Activated CD4-positive, alpha-beta memory T cell treated with anti-CD3 and anti-CD28 coated beads for 36 hours (primary cell): ENCODE results near the gene ACTRT2. TPM values are rescaled to one million over a fixed set of nuclear protein-coding genes. Genes with fewer than 3 reads are reported as not detected.

ENCODE experiments used
- CTCF ChIA-PET: fragments of 350-600 bp; sonication (Branson Sonifier 250); formaldehyde crosslinking; loops from one replicate; lab custom pipeline; 2021; ENCODE audit warnings: antibody characterized with exemption, inconsistent platforms; lab: Charles Lee
- POLR2A ChIA-PET: fragments of 350-600 bp; sonication (Branson Sonifier 250); formaldehyde crosslinking; loops from one replicate; lab custom pipeline; 2021; ENCODE audit warnings: antibody characterized with exemption; lab: Charles Lee
- DNase-seq: peaks from one replicate; pipeline ENCODE4 v3.0.0-alpha.2; 2020
- H3K27ac Mint-ChIP-seq: one replicate; pipeline ENCODE4 v1.8.0; 2021; ENCODE audit warnings: mixed read lengths
- H3K27me3 Mint-ChIP-seq: one replicate; pipeline ENCODE4 v1.8.0; 2021; ENCODE audit warnings: mixed read lengths
- H3K36me3 Mint-ChIP-seq: one replicate; pipeline ENCODE4 v1.8.0; 2021; ENCODE audit warnings: mixed read lengths
- H3K4me1 Mint-ChIP-seq: one replicate; pipeline ENCODE4 v1.8.0; 2021; ENCODE audit warnings: low read depth, mixed read lengths
- H3K4me3 Mint-ChIP-seq: one replicate; pipeline ENCODE4 v1.8.0; 2021; ENCODE audit warnings: mild to moderate bottlenecking, mixed read lengths
- H3K9me3 Mint-ChIP-seq: one replicate; pipeline ENCODE4 v1.8.0; 2021; ENCODE audit warnings: mixed read lengths
- intact Hi-C: fragments of 100-400 bp; cut with micrococcal nuclease; formaldehyde crosslinking; loops from one replicate; pipeline ENCODE4 v1.15.1; 2023
- total RNA-seq, 2 experiments: library from RNA; stranded (reverse); gene quantifications; one replicate each; pipeline ENCODE4 v1.2.3, GENCODE V29; 2021

Gene ACTRT2
- total RNA-seq, 2 experiments from 2014 or later: not detected

DNA sequence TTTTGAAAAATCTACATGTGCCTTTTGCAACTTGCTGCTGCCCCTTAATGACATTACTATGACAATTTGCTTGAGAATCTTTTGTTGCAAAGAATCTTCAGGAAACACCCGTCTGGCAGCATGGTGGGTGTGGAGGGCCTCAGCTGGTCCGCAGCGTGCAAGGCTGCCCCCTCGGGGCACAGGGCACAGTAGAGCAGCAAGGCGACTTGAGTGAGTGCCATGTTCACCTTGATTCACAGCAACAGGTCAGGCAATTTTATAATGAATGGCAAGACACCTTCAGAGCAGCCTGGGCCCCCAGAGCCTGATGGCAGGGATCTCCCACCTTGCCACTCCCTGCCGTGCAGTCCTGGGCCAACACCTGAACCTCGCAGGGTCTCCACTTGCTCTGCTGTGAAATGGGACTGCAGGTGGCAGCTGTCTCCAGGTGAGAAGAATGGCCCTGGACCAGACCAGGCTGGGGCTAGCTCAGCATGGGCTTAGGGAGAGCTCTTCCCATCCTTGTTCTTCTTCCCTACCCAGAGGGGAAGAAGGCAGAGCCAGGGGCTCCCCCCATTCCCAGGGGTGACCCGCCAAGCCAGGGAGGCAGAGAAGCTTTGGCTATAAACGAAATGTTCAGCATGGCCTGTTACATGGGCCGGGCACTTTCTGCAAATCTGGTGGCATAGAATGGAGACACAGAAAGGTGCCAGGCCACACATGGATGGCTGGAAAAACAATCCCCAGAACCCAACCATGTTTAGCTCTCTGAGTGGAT lies 34.5 kb upstream of the ACTRT2 start:
- peaks cover 5% of the 10 kb centered on the region for H3K27me3 Mint-ChIP-seq
- H3K4me1 Mint-ChIP-seq: no peaks in the 10 kb centered on the region
- intact Hi-C loops: no loop called here
- POLR2A ChIA-PET: no interaction called here
- no peaks in the 10 kb centered on the region for H3K36me3 Mint-ChIP-seq
- H3K4me3 Mint-ChIP-seq: no peak overlapping the region
- H3K9me3 Mint-ChIP-seq: no peaks in the 10 kb centered on the region
- CTCF ChIA-PET: interaction anchor here (0.6 kb wide), 1 partner anchor 1370 kb away, joined by 3 read pairs; no protein-coding TSS in a partner anchor
- no peak for DNase-seq
- no peak overlapping the region for H3K27ac Mint-ChIP-seq

DNA sequence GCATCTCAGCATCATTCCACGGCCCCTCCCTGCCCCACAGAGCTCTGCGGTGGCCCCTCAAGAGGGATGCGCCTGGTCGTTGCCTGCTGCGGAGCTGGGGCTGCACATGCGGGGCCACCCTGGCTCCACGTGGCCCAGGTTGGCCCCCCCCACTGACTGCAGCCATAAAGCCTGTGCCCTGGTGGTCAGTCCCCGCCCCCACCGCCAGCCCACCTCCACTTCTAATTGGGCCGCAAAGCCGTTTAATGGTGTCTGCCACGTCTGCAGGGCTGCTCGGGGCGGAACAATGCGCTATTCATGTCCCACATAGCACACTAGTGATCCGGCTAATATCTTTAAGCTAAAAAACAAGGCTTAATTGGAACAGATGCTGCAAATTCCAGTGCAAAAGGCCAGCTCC lies 33.5 kb upstream of the ACTRT2 start:
- peaks cover 3% of the 10 kb centered on the region for H3K9me3 Mint-ChIP-seq
- intact Hi-C loops: no loop called here
- H3K4me3 Mint-ChIP-seq: no peak overlapping the region
- DNase-seq: no peak
- H3K4me1 Mint-ChIP-seq: no peaks in the 10 kb centered on the region
- ChIA-PET POLR2A (no interaction called here), CTCF (interaction anchor here (0.6 kb wide), 1 partner anchor 1369 kb away, joined by 3 read pairs; no protein-coding TSS in a partner anchor)
- peaks cover 5% of the 10 kb centered on the region for H3K27me3 Mint-ChIP-seq
- H3K27ac Mint-ChIP-seq: no peak overlapping the region
- no peaks in the 10 kb centered on the region for H3K36me3 Mint-ChIP-seq

DNA sequence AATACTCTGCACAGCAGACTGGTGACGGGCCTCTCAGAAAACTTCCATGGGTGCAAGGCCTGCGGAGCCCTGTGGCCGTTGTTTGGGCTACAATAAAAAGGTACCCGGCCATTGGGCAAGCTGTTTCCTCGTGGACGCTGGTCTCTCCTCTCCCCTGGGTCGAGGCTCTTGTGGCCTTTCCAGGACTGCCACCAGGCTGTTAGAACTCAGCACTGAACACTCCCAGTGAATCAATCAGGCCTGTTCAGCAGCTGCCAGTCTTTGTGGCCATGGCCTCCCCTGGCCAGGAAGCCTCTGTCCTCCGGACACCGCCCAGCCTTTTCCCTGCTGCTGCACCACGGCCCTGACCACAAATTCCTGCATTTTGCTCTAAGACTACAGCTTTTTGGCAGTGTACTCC lies 33.0 kb upstream of the ACTRT2 start:
- POLR2A ChIA-PET: no interaction called here
- Mint-ChIP-seq H3K27me3 (peaks cover 5% of the 10 kb centered on the region), H3K4me1 (no peaks in the 10 kb centered on the region), H3K36me3 (no peaks in the 10 kb centered on the region), H3K27ac (no peak overlapping the region), H3K4me3 (no peak overlapping the region), H3K9me3 (peaks cover 8% of the 10 kb centered on the region)
- DNase-seq: no peak
- intact Hi-C loops: no loop called here
- CTCF ChIA-PET: no interaction called here

DNA sequence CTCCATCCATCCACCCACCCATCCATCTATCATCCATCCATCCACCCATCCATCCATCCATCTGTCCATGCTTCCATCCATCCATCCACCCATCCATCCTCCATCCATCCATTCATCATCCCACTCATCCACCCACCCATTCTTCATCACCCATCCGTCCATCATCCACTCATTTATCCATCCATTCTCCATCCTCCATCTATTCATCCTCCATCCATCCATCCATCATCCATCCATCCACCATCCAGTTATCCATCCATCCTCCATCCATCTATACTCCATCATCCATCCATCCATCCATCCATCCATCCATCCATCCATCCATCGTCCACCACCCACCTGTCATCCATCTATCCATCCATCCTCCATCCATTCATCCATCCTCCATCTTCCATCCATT lies 32.1 kb upstream of the ACTRT2 start:
- no peaks in the 10 kb centered on the region for H3K36me3 Mint-ChIP-seq
- intact Hi-C loops: no loop called here
- peaks cover 5% of the 10 kb centered on the region for H3K27me3 Mint-ChIP-seq
- DNase-seq: no peak
- ChIA-PET CTCF (no interaction called here), POLR2A (no interaction called here)
- H3K4me3 Mint-ChIP-seq: no peak overlapping the region
- H3K4me1 Mint-ChIP-seq: no peaks in the 10 kb centered on the region
- no peak overlapping the region for H3K27ac Mint-ChIP-seq
- peaks cover 15% of the 10 kb centered on the region for H3K9me3 Mint-ChIP-seq

DNA sequence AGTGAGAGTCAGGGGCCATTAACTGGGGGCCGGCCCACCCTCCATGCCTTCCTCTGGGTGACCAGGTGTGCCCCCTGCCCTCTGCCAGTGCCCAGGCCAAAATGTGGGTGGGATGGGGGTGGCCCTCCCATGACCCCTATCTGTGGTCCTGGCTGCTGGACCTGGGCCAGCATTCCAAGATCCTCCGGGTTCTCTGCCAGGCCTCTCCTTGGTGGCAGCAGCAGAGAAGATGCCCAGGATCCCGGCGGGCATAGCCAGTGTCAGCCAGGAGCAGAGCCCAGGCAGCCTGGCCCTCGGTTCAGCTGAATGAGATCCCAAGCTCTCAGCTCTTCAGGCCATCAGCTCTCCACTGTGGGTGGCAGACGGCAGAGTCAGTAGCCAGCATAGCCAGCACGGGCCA lies 31.3 kb upstream of the ACTRT2 start:
- H3K4me3 Mint-ChIP-seq: no peak overlapping the region
- peaks cover 20% of the 10 kb centered on the region for H3K9me3 Mint-ChIP-seq
- intact Hi-C loops: no loop called here
- H3K27me3 Mint-ChIP-seq: peaks cover 5% of the 10 kb centered on the region
- POLR2A ChIA-PET: no interaction called here
- CTCF ChIA-PET: no interaction called here
- no peaks in the 10 kb centered on the region for H3K4me1 Mint-ChIP-seq
- DNase-seq: no peak
- no peak overlapping the region for H3K27ac Mint-ChIP-seq
- no peaks in the 10 kb centered on the region for H3K36me3 Mint-ChIP-seq

DNA sequence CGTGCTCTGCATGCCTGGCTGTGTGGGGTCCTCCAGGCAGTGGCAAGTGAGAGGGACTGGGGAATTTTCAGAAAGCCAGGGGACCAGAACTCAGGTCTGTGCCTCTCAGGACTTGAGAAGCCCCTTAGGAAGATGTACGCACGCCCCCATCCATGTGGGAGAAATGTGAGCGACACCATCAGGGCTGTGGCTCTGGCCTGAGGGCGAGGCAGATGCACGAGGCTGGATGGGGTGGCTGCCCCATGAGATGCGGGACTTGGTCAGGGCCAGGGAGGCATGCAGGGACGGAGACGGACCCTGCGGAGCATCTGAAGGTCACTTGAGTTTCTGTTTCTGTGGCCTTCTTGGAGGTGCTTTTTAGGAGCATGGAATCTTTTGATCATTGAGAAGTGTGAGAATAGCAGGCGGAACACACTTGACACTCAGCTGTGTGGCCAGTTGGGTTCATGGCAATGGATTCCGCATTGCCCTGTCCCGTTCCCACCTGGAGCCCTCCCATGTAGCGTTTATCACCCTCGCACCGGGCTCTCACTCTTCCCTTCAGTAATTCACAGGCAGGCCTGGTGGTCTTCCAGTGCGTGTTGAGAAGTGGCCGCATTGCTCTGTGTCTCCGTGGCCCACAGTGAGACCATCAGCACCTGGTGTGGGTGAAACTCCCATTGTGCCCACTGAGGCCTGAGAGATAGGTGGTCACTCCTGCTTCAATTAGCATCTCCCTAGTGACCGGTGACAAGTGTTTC lies 30.7 kb upstream of the ACTRT2 start:
- Mint-ChIP-seq H3K4me3 (no peak overlapping the region), H3K4me1 (no peaks in the 10 kb centered on the region), H3K27me3 (peaks cover 5% of the 10 kb centered on the region), H3K36me3 (no peaks in the 10 kb centered on the region), H3K9me3 (peaks cover 20% of the 10 kb centered on the region), H3K27ac (no peak overlapping the region)
- ChIA-PET CTCF (no interaction called here), POLR2A (no interaction called here)
- DNase-seq: no peak
- intact Hi-C loops: no loop called here

DNA sequence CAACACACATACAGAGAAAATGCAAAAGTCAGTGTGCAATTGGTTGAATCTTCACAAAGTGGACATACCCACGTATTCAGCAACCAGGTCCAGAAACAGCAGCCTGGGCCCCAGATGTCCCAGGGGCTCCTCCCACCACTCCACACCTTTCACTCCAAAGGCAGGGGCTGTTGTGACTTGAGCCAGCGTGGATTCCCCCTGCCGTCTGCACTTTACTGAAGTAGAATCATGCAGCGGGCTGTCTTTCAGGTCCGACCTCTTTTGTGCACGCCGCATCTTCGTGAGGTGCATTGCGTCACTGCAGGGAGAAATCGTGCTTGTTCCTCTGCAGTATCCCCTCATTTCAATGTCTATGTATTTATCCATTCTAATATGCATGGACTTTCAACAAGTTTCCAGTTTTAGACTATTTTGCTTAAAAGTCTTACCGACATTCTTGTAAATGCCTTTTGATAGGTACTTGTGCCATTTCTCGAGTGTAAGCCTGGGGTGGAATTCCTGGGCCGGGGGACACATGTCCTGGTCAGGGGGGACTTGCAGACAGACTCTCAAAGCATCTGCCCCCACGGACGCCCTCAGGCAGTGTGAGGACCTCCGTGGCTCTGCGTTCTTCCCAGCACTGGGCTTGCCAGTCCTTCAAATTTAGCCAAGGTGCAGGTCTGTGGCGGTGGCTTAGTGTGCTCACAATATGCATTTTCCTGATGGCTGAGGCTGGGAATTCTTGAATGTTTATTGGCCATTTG lies 29.3 kb upstream of the ACTRT2 start:
- intact Hi-C loops: no loop called here
- H3K27ac Mint-ChIP-seq: no peak overlapping the region
- H3K36me3 Mint-ChIP-seq: no peaks in the 10 kb centered on the region
- H3K4me1 Mint-ChIP-seq: no peaks in the 10 kb centered on the region
- no peak overlapping the region for H3K4me3 Mint-ChIP-seq
- POLR2A ChIA-PET: no interaction called here
- CTCF ChIA-PET: no interaction called here
- no peak for DNase-seq
- H3K27me3 Mint-ChIP-seq: peaks cover 3% of the 10 kb centered on the region
- H3K9me3 Mint-ChIP-seq: peaks cover 24% of the 10 kb centered on the region

DNA sequence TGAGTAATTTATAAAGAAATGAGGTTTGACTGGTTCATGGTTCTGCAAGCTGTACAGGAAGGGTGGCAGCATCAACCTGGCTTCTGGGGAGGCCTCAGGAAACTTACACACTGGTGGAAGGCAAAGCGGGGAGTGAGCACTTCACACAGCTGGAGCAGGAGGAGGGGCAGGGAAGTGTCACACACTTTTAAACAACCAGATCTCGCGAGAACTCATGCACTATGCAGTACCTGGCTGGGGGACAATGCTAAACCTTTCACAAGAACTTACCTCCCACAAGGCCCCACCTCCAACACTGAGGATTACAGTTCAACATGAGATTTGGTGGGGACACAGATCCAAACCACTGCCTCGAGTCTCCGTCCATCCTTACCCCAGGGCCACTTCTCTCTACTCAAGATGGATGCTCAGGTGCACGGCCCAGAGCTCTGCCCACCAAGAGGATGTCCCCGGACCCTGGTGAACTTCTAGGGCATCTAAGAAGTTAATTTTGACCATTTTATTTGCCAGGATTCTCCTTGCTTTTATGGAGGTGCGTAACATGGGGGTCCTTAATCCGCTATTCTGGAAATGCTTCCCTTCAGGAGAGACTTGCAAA lies 22.7 kb upstream of the ACTRT2 start:
- POLR2A ChIA-PET: no interaction called here
- no peaks in the 10 kb centered on the region for H3K36me3 Mint-ChIP-seq
- CTCF ChIA-PET: no interaction called here
- no peak overlapping the region for H3K27ac Mint-ChIP-seq
- H3K4me3 Mint-ChIP-seq: no peak overlapping the region
- intact Hi-C loops: no loop called here
- H3K27me3 Mint-ChIP-seq: peaks cover 12% of the 10 kb centered on the region
- H3K9me3 Mint-ChIP-seq: peaks cover 13% of the 10 kb centered on the region
- no peak for DNase-seq
- H3K4me1 Mint-ChIP-seq: no peaks in the 10 kb centered on the region

DNA sequence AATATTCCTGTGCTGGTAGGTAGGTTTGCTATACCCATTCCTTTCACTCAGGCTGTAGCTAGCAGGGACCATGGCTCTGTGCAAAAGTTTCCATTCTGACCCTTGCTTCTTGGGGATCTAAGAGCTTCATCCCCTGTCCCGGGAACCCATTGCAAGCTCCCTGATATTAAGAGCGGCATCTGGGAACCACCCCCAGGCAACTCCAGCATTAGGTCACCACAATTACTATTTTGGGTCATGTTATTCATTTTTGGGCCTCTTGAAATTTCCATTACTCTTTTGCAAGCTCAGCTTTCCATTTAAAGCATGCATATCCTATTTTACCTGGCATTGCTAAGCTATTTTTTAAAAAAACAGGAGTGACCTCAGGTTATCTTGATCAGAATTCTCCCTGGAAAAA lies 22.1 kb upstream of the ACTRT2 start:
- H3K9me3 Mint-ChIP-seq: peaks cover 9% of the 10 kb centered on the region
- no peaks in the 10 kb centered on the region for H3K36me3 Mint-ChIP-seq
- H3K27ac Mint-ChIP-seq: no peak overlapping the region
- POLR2A ChIA-PET: no interaction called here
- DNase-seq: no peak
- no peaks in the 10 kb centered on the region for H3K4me1 Mint-ChIP-seq
- no peak overlapping the region for H3K4me3 Mint-ChIP-seq
- H3K27me3 Mint-ChIP-seq: peaks cover 16% of the 10 kb centered on the region
- CTCF ChIA-PET: no interaction called here
- intact Hi-C loops: no loop called here

DNA sequence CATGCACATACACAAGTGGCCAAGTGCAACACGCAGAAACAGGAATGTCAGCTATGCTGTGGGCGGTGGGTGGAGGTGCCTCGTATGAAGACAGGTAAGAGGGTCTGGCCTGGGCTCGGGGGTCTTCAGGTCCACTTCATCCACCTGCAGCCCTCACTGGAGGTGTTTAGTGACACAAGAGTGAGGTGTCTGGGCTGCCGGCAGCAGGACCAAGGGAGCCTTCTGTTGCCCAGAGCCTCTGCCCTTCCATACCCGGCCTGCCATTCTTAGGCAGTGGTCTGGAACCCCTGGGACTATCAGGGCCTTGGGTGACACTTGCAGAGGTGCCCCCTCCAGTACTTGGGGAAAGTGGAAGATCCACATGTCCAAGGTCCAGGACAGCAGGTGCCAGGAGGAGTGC lies 21.7 kb upstream of the ACTRT2 start:
- no peaks in the 10 kb centered on the region for H3K4me1 Mint-ChIP-seq
- CTCF ChIA-PET: no interaction called here
- no peaks in the 10 kb centered on the region for H3K36me3 Mint-ChIP-seq
- no peak overlapping the region for H3K4me3 Mint-ChIP-seq
- H3K9me3 Mint-ChIP-seq: peaks cover 4% of the 10 kb centered on the region
- no peak for DNase-seq
- intact Hi-C loops: no loop called here
- H3K27ac Mint-ChIP-seq: no peak overlapping the region
- peaks cover 18% of the 10 kb centered on the region for H3K27me3 Mint-ChIP-seq
- POLR2A ChIA-PET: no interaction called here

DNA sequence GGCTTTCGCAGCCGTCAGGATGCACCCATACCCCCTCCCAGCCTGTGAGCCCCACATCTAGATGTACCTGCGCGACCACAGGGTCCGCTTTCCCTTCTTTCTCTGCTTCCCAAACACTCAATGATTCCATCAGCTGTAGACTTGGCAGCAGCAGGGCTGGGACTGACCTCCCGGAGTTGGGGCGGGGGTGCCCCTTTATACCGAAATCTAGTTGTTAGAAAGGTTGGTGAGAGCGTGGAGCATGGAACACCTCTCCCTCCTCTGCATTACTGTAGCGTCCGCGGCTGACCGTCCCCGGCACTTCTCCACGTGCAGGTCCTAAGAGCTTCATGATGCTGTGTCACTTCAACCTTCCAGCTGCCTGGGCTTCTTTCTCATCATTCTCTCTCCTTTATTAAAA lies 21.1 kb upstream of the ACTRT2 start:
- POLR2A ChIA-PET: no interaction called here
- DNase-seq: no peak
- Mint-ChIP-seq H3K27me3 (peaks cover 20% of the 10 kb centered on the region), H3K27ac (no peak overlapping the region), H3K4me3 (no peak overlapping the region), H3K9me3 (peaks cover 4% of the 10 kb centered on the region), H3K36me3 (no peaks in the 10 kb centered on the region), H3K4me1 (no peaks in the 10 kb centered on the region)
- intact Hi-C loops: no loop called here
- CTCF ChIA-PET: no interaction called here
